ENCODE data around the gene MYO7A. TPM values are rescaled to one million over a fixed set of nuclear protein-coding genes. Genes with fewer than 3 reads are reported as not detected.

MYO7A gene
- total RNA-seq, 1 donor from 2014 or later: 46.4 TPM

GRCh38 chr11:77199137-77199745 lies 71.2 kb downstream of the MYO7A start:
- no peaks in the 10 kb centered on the region for H3K27me3 ChIP-seq
- no peaks in the 10 kb centered on the region for H3K9me3 ChIP-seq
- no peaks in the 10 kb centered on the region for H3K36me3 ChIP-seq
- intact Hi-C loops (cut with DNase I): no loop called here
- no peak overlapping the region for H3K4me3 ChIP-seq
- H3K4me1 ChIP-seq: no peaks in the 10 kb centered on the region
- no peak for TF ChIP-seq CTCF (IDR thresholded peaks at IDR 0.05)
- H3K27ac ChIP-seq: no peak overlapping the region
- peak in 1 of 2 donors; percentile 48 for DNase-seq (ENCODE audit: low spot score in 2 of 2)

GRCh38 chr11:77200351-77201268 lies 72.6 kb downstream of the MYO7A start:
- Histone ChIP-seq H3K36me3 (no peaks in the 10 kb centered on the region), H3K27ac (no peak overlapping the region), H3K4me1 (no peaks in the 10 kb centered on the region), H3K9me3 (no peaks in the 10 kb centered on the region), H3K4me3 (no peak overlapping the region), H3K27me3 (no peaks in the 10 kb centered on the region)
- peak; percentile 4 to 40 for DNase-seq (ENCODE audit: low spot score in 2 of 2)
- no peak for TF ChIP-seq CTCF (IDR thresholded peaks at IDR 0.05)
- intact Hi-C loops (cut with DNase I): no loop called here

GRCh38 chr11:77201370-77201769 lies 73.3 kb downstream of the MYO7A start:
- DNase-seq (ENCODE audit: low spot score in 2 of 2): no peak
- Histone ChIP-seq H3K27me3 (no peaks in the 10 kb centered on the region), H3K9me3 (no peaks in the 10 kb centered on the region), H3K4me1 (no peaks in the 10 kb centered on the region), H3K27ac (no peak overlapping the region), H3K4me3 (no peak overlapping the region), H3K36me3 (no peaks in the 10 kb centered on the region)
- intact Hi-C loops (cut with DNase I): no loop called here
- no peak for TF ChIP-seq CTCF (IDR thresholded peaks at IDR 0.05)

DNA sequence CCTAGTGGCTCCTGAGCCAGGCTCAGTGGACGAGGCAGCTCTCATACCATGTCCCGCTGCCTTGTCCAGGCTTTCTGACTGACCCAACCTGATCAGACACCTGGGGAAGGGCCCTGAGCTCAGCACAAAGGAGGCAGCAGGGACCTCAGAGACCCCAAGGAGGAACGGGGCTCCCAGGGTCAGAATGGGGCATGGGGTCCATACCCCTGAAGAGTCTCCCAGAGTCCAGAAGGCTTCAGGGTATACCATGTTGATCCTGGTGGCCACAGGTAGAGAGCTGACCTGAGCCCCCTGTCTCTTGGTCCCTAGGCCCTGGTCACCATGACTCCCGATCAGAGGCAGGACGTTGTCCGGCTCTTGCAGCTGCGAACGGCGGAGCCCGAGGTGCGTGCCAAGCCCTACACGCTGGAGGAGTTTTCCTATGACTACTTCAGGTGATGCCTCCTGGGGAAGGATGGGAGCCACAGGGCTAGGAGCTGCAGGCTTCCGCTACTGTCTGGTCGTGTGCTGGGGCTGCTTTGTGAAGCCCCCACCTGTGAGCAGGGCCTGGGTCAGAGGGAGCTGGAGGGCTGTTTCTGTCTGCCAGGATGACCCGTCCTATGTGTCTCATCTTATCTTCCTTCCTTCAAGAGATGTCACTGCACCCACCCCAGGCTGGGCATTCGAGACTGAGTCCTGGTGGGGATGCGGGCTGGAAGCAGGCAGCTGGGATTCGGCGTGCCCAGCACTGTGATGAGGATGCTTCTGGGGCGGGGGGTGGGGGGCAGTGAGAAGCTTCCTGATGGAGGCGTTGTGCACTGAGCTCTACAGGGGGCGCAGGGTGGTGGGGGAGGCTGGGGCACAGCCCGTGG lies 74.2 kb downstream of the MYO7A start:
- TF ChIP-seq CTCF (IDR thresholded peaks at IDR 0.05): no peak
- no peaks in the 10 kb centered on the region for H3K36me3 ChIP-seq
- H3K4me1 ChIP-seq: no peaks in the 10 kb centered on the region
- H3K27ac ChIP-seq: no peak overlapping the region
- intact Hi-C loops (cut with DNase I): no loop called here
- peak; percentile 4 to 52 for DNase-seq (ENCODE audit: low spot score in 2 of 2)
- H3K9me3 ChIP-seq: no peaks in the 10 kb centered on the region
- no peak overlapping the region for H3K4me3 ChIP-seq
- no peaks in the 10 kb centered on the region for H3K27me3 ChIP-seq

Measured in ascending aorta (tissue), 2 donors.